Measurements from ENCODE around the gene RALY.
"Not testable (repeated sequence)": the region's sequence is repeated elsewhere in the genome, so short reads cannot be mapped to it uniquely, and the experiment has no call there.

RALY gene

GRCh38 chr20:34105978-34106675, 112.4 kb downstream of the RALY start:
- DNase-seq (ENCODE audit: low read depth, low spot score): no peak

GRCh38 chr20:34108616-34109174, 115.0 kb downstream of the RALY start:
- DNase-seq (ENCODE audit: low read depth, low spot score): no peak

- no peak for DNase-seq (ENCODE audit: low read depth, low spot score)
These were observed 115.7 kb downstream of the RALY start for GRCh38 chr20:34109442-34109841.

- DNase-seq (ENCODE audit: low read depth, low spot score): no peak
These were observed 116.5 kb downstream of the RALY start for GRCh38 chr20:34110025-34110744.

- peak; percentile 51 for DNase-seq (ENCODE audit: low read depth, low spot score)
These were observed 117.3 kb downstream of the RALY start for GRCh38 chr20:34110745-34111641.

GRCh38 chr20:34111702-34112599, 118.2 kb downstream of the RALY start, which contains the start of gene EIF2S2:
EIF2S2 (minus strand) TSS chr20:34112243; CDS start chr20:34112110, 133 bp downstream.
- peak; percentile 100 for DNase-seq (ENCODE audit: low read depth, low spot score)

- DNase-seq (ENCODE audit: low read depth, low spot score): peak; percentile 51
These were observed 118.9 kb downstream of the RALY start for GRCh38 chr20:34112600-34113101.

GRCh38 chr20:34114809-34115208, 121.1 kb downstream of the RALY start:
- DNase-seq (ENCODE audit: low read depth, low spot score): no peak

- DNase-seq (ENCODE audit: low read depth, low spot score): no peak
These were observed 121.5 kb downstream of the RALY start for GRCh38 chr20:34115232-34115631.

- no peak for DNase-seq (ENCODE audit: low read depth, low spot score)
These were observed 126.5 kb downstream of the RALY start for GRCh38 chr20:34120213-34120612.

GRCh38 chr20:34122274-34122980, 128.7 kb downstream of the RALY start:
- no peak for DNase-seq (ENCODE audit: low read depth, low spot score)

- DNase-seq (ENCODE audit: low read depth, low spot score): no peak
These were observed 129.6 kb downstream of the RALY start for GRCh38 chr20:34123309-34123708.

GRCh38 chr20:34124469-34125249, 130.9 kb downstream of the RALY start:
- no peak for DNase-seq (ENCODE audit: low read depth, low spot score)

- no peak for DNase-seq (ENCODE audit: low read depth, low spot score)
These were observed 134.1 kb downstream of the RALY start for GRCh38 chr20:34127792-34128191.

GRCh38 chr20:34129518-34130162, 135.9 kb downstream of the RALY start:
- DNase-seq (ENCODE audit: low read depth, low spot score): peak; percentile 87

- DNase-seq (ENCODE audit: low read depth, low spot score): no peak
These were observed 137.8 kb downstream of the RALY start for GRCh38 chr20:34131491-34131890.

GRCh38 chr20:34132491-34132890, 138.8 kb downstream of the RALY start:
- not testable (repeated sequence) for DNase-seq (ENCODE audit: low read depth, low spot score)

GRCh38 chr20:34132943-34133342, 139.2 kb downstream of the RALY start:
- DNase-seq (ENCODE audit: low read depth, low spot score): not testable (repeated sequence)
